ENCODE results near the gene SH3PXD2A. TPM values are rescaled to one million over a fixed set of nuclear protein-coding genes. Genes with fewer than 3 reads are reported as not detected.

The SH3PXD2A gene
- total and polyA plus RNA-seq, 2 donors (not counting 1 experiment from before 2014, with no cell fraction given), result 3.2 to 33.5 TPM

GRCh38 chr10:103901299-103901698 lies 45.9 kb upstream of the SH3PXD2A start:
- no peak overlapping the region for H3K4me3 Mint-ChIP-seq
- no peaks in the 10 kb centered on the region for H4K20me1 ChIP-seq (ENCODE audit: control insufficient read depth, insufficient read depth, low read length, poor library complexity, severe bottlenecking)
- no peaks in the 10 kb centered on the region for H3K27me3 Mint-ChIP-seq
- POLR2A ChIA-PET, result no interaction called here
- H3K27ac Mint-ChIP-seq, result no peak overlapping the region
- CTCF ChIA-PET, result interaction anchor here (1.2 to 2.5 kb wide), 3 partner anchors 11 to 223 kb away, joined by 3 to 9 read pairs (median 8); no protein-coding TSS in a partner anchor
- H3K36me3 ChIP-seq (replicated peaks in 1 of 2; ENCODE audit: control extremely low read depth in 1 of 2, control insufficient read depth in 1 of 2, extremely low read depth in 1 of 2, insufficient read depth in 2 of 2, low read length in 1 of 2), result peaks cover 10 to 69% of the 10 kb centered on the region in 2 experiments
- H3K4me3 ChIP-seq (ENCODE audit: control extremely low read depth in 1 of 5, extremely low read depth in 1 of 5, insufficient read depth in 1 of 5, low read depth in 2 of 5, low read length in 4 of 5), result no peak overlapping the region
- H2AFZ ChIP-seq (ENCODE audit: insufficient read depth, low read depth, low read length, poor library complexity, severe bottlenecking), result no peak overlapping the region
- no peak overlapping the region for H3K27ac ChIP-seq (ENCODE audit: low read length in 2 of 2)
- H3K4me1 ChIP-seq (ENCODE audit: control insufficient read depth in 2 of 2, insufficient read depth in 2 of 2, low read length in 2 of 2), result no peaks in the 10 kb centered on the region
- H3K79me2 ChIP-seq (ENCODE audit: control insufficient read depth, insufficient read depth, low read length), result peaks cover 5% of the 10 kb centered on the region
- no peaks in the 10 kb centered on the region for H3K9me3 Mint-ChIP-seq (ENCODE audit: insufficient read depth)
- ATAC-seq (ENCODE audit: low read depth) (no peak), DNase-seq (no peak)
- H3K4me2 ChIP-seq (replicated peaks; ENCODE audit: low read depth, low read length, poor library complexity, severe bottlenecking), result peak overlapping the region; percentile 9
- 20% methylated on average over 1 of the region's 5 CpGs for WGBS (ENCODE audit: insufficient coverage)
- TF ChIP-seq CTCF (IDR thresholded peaks at IDR 0.05) (no peak), EZH2 (IDR thresholded peaks at IDR 0.05; ENCODE audit: borderline replicate concordance, insufficient read depth, low read depth, low read length, poor library complexity, severe bottlenecking) (no peak)
- H3K27me3 ChIP-seq (replicated peaks in 1 of 4; ENCODE audit: control extremely low read depth in 1 of 4, control insufficient read depth in 3 of 4, insufficient read depth in 4 of 4, low read length in 3 of 4), result no peaks in the 10 kb centered on the region
- intact Hi-C loops (cut with micrococcal nuclease), result loop anchor here (5.0 kb wide), 1 partner anchor 306 kb away; no protein-coding TSS in a partner anchor
- H3K4me1 Mint-ChIP-seq, result no peaks in the 10 kb centered on the region
- H3K9me3 ChIP-seq (ENCODE audit: control extremely low read depth in 1 of 3, control insufficient read depth in 2 of 3, insufficient read depth in 1 of 3, low read length in 2 of 3), result no peaks in the 10 kb centered on the region
- H3K9ac ChIP-seq (ENCODE audit: low read length), result no peak overlapping the region

GRCh38 chr10:103899312-103899711 lies 43.9 kb upstream of the SH3PXD2A start:
- Mint-ChIP-seq H3K27ac (no peak overlapping the region), H3K4me1 (no peaks in the 10 kb centered on the region), H3K9me3 (ENCODE audit: insufficient read depth) (no peaks in the 10 kb centered on the region), H3K4me3 (no peak overlapping the region), H3K27me3 (no peaks in the 10 kb centered on the region)
- Histone ChIP-seq H3K9ac (ENCODE audit: low read length) (no peak overlapping the region), H3K79me2 (ENCODE audit: control insufficient read depth, insufficient read depth, low read length) (no peaks in the 10 kb centered on the region), H3K27ac (ENCODE audit: low read length in 2 of 2) (no peak overlapping the region), H3K36me3 (replicated peaks in 1 of 2; ENCODE audit: control extremely low read depth in 1 of 2, control insufficient read depth in 1 of 2, extremely low read depth in 1 of 2, insufficient read depth in 2 of 2, low read length in 1 of 2) (peaks cover 3 to 76% of the 10 kb centered on the region in 2 experiments), H2AFZ (ENCODE audit: insufficient read depth, low read depth, low read length, poor library complexity, severe bottlenecking) (no peak overlapping the region), H3K27me3 (replicated peaks in 1 of 4; ENCODE audit: control extremely low read depth in 1 of 4, control insufficient read depth in 3 of 4, insufficient read depth in 4 of 4, low read length in 3 of 4) (no peaks in the 10 kb centered on the region), H3K9me3 (ENCODE audit: control extremely low read depth in 1 of 3, control insufficient read depth in 2 of 3, insufficient read depth in 1 of 3, low read length in 2 of 3) (no peaks in the 10 kb centered on the region), H3K4me1 (ENCODE audit: control insufficient read depth in 2 of 2, insufficient read depth in 2 of 2, low read length in 2 of 2) (no peaks in the 10 kb centered on the region), H4K20me1 (ENCODE audit: control insufficient read depth, insufficient read depth, low read length, poor library complexity, severe bottlenecking) (no peaks in the 10 kb centered on the region), H3K4me2 (replicated peaks; ENCODE audit: low read depth, low read length, poor library complexity, severe bottlenecking) (no peak overlapping the region), H3K4me3 (ENCODE audit: control extremely low read depth in 1 of 5, extremely low read depth in 1 of 5, insufficient read depth in 1 of 5, low read depth in 2 of 5, low read length in 4 of 5) (no peak overlapping the region)
- CTCF ChIA-PET, result interaction anchor here (1.0 to 1.6 kb wide), 4 partner anchors 9 to 229 kb away, joined by 3 to 10 read pairs (median 4); no protein-coding TSS in a partner anchor
- intact Hi-C loops (cut with micrococcal nuclease), result no loop called here
- POLR2A ChIA-PET, result no interaction called here
- WGBS (ENCODE audit: insufficient coverage), result 100% methylated on average over 5 of the region's 5 CpGs
- DNase-seq (no peak), ATAC-seq (ENCODE audit: low read depth) (no peak)
- TF ChIP-seq CTCF (IDR thresholded peaks at IDR 0.05) (no peak), EZH2 (IDR thresholded peaks at IDR 0.05; ENCODE audit: borderline replicate concordance, insufficient read depth, low read depth, low read length, poor library complexity, severe bottlenecking) (no peak)
